ACHN (cell line): Measurements from ENCODE around the gene SPATA3.
"Not testable (repeated sequence)": the region's sequence is repeated elsewhere in the genome, so short reads cannot be mapped to it uniquely, and the experiment has no call there.

Source experiments
- DNase-seq: peaks from one replicate; pipeline ENCODE4 v3.0.0-alpha.2; 2015
- in situ Hi-C: cut with HindIII; loops from 2 replicates; pipeline ENCODE4 v1.10.0; 2017; ENCODE audit warnings: low sequenced_read_pairs, low pct_ligation_motif_present, low pct_unique_long_range_greater_than_20kb

The SPATA3 gene

DNA sequence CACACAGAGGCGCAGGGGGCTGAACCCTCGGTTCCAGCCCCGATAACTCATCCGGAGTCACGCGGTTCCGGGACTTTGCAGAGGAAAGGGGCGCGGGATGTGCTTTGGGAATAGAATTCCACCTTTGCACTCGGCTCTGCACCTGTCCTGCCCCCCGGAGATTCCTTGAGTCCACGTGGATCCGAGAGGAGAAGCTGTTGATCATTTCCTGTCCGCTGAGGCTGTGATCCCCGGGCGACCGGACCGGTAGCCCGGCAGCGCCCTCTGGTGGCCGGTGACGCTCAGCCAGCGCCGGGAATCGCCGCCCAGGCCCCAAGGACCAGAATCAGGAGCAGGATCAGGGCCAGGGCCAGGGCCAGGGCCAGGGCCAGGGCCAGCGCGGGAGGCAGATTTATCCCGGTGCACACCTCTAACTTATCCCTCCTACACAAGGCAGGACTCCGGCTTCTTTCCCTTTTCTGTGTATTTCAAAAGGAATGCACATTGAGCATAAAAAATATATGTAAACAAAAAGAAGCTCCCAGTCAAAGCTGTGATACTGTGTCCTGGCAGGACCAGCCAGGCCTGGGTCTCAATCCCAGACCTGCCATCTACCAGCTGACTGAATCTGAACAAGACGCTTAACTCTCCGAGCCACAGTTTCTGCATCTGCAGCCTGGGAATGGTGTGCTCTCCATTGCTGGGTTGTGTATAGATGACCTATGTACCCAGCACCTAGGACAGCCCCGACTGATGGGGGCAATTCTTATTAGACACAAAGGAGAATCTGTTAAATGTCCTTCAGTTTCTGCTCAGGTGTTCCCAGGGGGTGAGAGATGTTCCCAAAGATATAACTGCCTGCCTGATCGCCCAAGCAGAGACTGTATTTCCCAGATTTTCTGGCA, 8.5 kb upstream of the SPATA3 start:
- DNase-seq = peak; percentile 76
- in situ Hi-C loops = no loop called here

DNA sequence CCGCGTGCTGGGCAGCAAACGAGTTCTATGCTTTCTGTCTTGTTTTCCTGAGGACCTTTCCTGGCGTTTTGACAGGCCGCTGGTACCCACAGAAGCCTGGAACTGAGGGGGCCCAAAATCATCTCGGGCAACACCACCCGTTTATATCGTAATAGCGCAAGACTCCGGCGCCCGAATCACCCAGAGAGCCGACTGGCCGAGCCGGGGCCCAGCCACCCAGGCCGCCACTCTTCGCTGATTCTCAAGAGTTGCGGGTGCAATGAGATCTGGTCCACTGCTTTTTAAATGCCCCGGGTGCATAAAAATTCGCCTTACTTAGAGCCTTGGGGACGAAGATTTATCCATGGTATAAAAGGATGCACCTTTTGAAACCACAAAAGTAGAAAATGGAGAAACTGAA, 6.2 kb upstream of the SPATA3 start:
- in situ Hi-C loops = no loop called here
- DNase-seq = no peak

DNA sequence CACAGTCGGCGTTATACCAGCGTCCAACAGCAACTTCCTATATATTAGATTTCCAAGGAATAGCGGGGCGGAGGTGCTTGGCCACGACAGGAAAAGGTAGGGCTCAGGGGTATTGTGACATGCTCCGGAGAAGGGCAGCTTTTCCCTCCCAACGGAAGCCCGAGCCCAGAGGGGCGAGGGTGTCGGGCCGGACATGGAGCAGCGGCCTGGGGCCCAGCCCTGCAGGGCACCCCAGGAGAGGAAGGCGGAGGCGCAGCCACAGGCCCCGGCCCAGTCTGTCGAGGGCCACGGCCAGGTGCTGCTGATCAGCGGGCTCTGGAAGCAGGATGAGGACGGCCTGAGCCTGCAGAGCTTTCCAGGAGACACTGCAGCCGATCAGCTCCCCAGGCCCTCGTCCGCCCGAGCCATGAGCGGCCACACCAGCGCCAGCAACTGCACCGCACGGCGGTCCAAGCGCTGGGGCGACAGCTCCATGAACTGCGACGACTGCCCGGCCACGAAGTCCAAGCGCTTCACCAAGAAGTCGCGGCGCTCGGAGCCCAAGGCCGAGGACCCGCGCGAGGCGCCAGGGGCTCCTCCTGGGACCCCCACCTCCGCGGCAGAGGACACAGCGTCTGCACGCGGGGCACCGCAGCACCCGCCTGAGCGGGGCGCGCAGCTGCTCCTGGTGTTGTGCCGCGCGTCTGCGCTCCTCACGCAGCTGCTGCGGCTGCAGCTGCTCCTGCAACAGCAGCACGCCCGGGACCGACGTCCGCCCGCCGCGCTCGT, 5.6 kb upstream of the SPATA3 start:
- no peak for DNase-seq
- in situ Hi-C loops = no loop called here

GRCh38 chr2:230990899-230991150, 5.1 kb upstream of the SPATA3 start:
- in situ Hi-C loops = no loop called here
- DNase-seq = no peak

DNA sequence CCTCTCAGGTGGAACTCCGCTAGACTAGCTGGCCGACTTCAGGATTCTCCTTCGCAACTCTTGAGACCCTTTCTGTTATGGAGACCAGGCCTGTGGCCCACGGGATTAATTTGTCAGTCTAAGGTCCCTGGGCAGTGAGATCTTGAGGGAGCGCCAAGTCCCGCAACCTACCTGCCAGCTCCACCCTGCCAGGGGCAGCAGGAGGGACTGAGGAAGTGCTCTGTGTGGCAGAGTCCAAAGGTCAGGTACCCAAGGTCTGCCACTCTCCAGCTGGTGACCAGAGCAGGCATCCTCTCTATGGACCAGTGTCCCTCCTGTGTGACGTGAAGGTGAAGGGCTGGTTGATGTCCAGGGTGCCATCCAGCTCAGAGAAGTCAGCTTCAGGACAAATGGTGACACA, 4.3 kb upstream of the SPATA3 start:
- no peak for DNase-seq
- in situ Hi-C loops = no loop called here

DNA sequence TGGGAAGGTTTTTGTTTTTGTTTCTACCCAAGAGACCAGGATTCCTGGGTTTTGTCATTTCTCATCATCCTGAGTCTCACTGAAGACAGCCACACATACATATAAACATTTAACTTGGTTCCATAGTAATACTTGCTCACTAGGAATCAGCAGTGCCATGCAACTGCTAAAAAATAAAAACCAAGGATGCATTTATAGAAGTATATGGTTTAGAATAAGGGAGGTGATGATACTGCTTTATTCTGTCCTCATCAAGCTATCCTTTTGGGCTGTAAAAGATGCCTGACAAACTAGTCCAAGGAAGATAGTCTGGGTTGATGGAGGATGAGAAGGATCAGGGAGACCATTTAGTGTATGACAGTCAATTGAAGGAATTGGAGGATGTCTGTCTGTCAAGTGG, 740 bp downstream of the SPATA3 start:
- in situ Hi-C loops = no loop called here
- DNase-seq = no peak

GRCh38 chr2:230998882-230999281, 3.0 kb downstream of the SPATA3 start:
- DNase-seq = no peak
- in situ Hi-C loops = no loop called here

DNA sequence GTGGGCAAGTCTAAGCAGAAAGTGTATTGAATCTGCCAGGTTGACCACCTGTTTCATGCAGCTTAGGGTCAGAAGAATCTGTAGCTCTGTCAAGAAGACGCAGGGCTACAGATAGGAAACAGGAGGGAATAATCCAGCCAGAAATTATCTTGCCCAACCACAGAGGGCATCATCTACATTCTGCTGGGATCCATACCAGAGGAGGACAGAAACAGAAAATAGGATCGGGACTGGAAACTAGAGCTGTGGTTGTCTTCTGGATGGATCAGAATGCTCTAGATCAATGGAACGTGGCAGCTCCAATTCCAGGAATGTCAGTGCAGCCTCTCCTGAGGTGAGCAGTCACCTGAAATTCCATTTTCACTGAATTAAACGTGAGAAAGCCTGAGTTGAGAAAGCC, 3.6 kb downstream of the SPATA3 start:
- in situ Hi-C loops = no loop called here
- DNase-seq = no peak

GRCh38 chr2:231000211-231000904, 4.4 kb downstream of the SPATA3 start:
- in situ Hi-C loops = no loop called here
- DNase-seq = no peak

DNA sequence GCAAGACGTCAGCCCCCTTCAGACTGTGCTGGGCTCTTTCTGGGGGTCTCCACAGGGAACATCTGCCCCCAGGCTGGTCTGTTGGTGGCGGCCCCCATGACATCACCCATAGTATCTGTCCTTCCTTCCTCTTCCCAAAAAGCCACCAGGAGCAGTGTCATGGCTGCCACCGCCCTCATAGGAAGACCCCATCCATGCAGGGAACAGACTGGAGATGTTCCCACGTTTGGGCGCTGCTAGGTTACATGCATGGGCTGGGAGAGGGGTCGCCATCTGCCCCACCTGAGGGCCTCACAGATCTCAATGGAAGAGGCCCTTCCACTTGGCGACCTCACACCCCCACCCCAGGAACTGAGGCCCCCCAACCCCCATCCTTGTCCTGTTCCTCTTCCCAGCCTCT, 5.1 kb downstream of the SPATA3 start:
- DNase-seq = no peak
- in situ Hi-C loops = no loop called here

GRCh38 chr2:231001921-231002320, 6.0 kb downstream of the SPATA3 start:
- no peak for DNase-seq
- in situ Hi-C loops = no loop called here

DNA sequence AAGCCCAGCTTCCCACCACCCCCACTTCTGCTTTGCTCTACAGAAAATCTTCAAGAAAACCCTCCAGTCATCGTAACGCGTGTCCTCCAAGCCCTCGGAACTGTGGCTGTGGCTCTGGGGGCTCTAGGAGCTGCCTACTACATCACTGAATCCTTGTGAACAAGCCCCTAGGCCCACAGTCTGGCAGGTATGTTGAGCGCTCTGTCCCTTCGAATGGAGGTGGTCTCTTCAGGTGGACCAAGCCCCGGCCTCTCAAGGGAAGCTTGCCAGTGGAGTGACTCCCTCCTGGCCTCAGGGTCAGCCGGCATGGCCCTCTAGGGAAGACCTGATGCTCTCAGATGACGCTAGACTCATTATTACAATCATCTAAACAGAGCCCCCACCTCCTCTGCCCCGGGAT, 6.7 kb downstream of the SPATA3 start:
- no peak for DNase-seq
- in situ Hi-C loops = no loop called here

- in situ Hi-C loops = no loop called here
- no peak for DNase-seq
These were observed 7.3 kb downstream of the SPATA3 start for GRCh38 chr2:231003186-231003585.

DNA sequence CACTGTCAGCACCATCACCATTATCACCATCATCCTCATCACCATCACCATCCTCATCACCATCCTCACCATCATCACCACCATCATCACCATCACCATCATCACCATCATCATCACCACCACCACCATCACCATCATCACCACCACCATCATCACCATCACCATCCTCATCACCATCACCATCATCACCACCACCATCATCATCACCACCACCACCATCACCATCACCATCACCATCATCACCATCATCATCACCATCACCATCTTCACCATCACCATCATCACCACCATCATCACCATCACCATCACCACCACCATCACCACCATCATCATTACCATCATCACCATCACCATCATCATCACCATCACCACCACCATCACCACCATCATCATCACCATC, 9.0 kb downstream of the SPATA3 start:
- in situ Hi-C loops, DNase-seq: not testable (repeated sequence)

DNA sequence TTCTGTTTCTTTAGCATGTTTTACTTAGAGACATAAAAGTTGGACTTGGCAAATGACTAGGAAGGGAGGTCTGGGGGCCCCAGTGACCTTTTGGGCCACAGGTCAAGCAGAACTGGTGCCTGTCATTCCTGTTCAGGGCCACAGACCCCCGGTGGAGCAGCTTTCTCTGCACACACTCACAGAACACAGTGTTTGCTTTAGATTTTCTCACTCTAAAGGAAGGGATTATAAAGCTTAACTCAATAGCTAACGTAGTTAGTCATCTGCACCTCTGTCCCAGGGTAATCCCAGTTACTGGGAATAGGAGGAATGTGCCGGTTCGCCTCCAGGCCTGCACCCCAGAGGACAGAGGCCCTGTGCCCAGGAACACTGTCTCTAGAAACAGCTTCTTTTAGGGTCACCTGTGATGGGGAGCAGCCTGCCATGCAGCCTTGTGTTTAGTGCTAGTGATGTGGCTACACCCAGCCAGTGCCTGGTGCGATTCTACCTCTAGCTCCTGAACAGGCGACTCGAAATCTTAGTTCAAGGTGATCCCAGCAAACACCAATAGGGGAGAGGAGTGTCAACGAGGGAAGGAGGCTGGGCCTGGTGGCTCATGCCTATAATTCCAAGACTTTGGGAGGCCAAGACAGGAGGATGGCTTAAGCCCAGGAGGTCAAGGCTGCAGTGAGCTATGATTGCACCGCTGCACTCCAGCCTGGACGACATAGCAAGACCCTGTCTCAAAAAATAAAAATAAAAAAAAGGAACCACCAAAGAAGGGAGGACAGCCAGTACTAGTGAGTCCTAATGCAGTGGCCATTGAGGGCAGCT, 11.6 kb downstream of the SPATA3 start:
- in situ Hi-C loops = no loop called here
- DNase-seq = no peak

GRCh38 chr2:231008131-231008530, 12.2 kb downstream of the SPATA3 start:
- DNase-seq = no peak
- in situ Hi-C loops = no loop called here

- DNase-seq = no peak
- in situ Hi-C loops = no loop called here
These were observed 13.5 kb downstream of the SPATA3 start for GRCh38 chr2:231009236-231009919.

GRCh38 chr2:231010201-231010730, 14.3 kb downstream of the SPATA3 start:
- in situ Hi-C loops = no loop called here
- no peak for DNase-seq
